Astrocyte of the spinal cord (primary cell): ENCODE data around the gene LMBR1.
A peak's percentile ranks its signal among the peaks of the same experiment; 100 is the strongest.
"Not testable (repeated sequence)": the region's sequence is repeated elsewhere in the genome, so short reads cannot be mapped to it uniquely, and the experiment has no call there.

Source experiments
- DNase-seq: peaks from one replicate; pipeline ENCODE4 v3.0.0; 2011; ENCODE audit warnings: low read depth, low spot score
- H3K4me3 ChIP-seq: 2 replicates; pipeline ENCODE4 v1.5.1; 2011; ENCODE audit warnings: low read depth, mild to moderate bottlenecking, low read length, moderate library complexity
- in situ Hi-C: cut with HindIII; loops from 2 replicates; pipeline ENCODE4 v1.10.0; 2017; ENCODE audit warnings: low sequenced_read_pairs
- TF ChIP-seq, protein P1 (sequence below): IDR thresholded peaks from 2 replicates; pipeline ENCODE4 v1.5.1; 2012; ENCODE audit warnings: low read depth, mild to moderate bottlenecking, low read length, inconsistent platforms

The LMBR1 gene

GRCh38 chr7:156818133-156818532, 74.8 kb downstream of the LMBR1 start:
- no peak overlapping the region for H3K4me3 ChIP-seq
- TF ChIP-seq, protein P1, sequence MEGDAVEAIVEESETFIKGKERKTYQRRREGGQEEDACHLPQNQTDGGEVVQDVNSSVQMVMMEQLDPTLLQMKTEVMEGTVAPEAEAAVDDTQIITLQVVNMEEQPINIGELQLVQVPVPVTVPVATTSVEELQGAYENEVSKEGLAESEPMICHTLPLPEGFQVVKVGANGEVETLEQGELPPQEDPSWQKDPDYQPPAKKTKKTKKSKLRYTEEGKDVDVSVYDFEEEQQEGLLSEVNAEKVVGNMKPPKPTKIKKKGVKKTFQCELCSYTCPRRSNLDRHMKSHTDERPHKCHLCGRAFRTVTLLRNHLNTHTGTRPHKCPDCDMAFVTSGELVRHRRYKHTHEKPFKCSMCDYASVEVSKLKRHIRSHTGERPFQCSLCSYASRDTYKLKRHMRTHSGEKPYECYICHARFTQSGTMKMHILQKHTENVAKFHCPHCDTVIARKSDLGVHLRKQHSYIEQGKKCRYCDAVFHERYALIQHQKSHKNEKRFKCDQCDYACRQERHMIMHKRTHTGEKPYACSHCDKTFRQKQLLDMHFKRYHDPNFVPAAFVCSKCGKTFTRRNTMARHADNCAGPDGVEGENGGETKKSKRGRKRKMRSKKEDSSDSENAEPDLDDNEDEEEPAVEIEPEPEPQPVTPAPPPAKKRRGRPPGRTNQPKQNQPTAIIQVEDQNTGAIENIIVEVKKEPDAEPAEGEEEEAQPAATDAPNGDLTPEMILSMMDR = no peak
- DNase-seq = no peak
- in situ Hi-C loops = no loop called here

DNA sequence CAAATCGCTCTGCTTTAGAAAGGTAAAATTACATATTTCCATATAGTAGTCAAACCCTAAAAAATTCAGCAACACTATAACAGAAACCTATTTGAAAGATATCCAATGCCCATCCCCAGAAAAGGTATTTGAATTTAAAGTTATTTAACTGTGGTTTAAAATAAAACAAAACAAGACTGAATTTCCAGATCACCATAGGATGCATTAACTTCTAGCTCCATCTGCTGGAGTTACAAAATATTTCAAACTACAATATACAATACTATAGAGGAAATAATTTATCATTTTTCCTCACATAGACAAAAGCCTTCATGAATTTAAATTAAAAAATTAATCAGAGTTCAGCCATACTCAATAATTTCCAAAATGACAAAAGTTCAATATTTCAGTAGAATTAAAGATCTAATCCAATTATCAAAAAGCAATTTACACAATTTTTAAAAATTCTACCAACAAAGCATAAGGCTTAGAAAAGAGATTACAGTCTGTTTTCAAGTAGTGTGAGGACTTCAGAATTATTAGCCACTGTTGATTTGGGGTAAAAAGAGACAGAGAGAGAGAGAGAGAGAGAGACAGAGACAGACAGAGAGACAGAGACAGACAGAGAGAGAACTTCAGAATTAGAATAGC, 75.9 kb downstream of the LMBR1 start:
- TF ChIP-seq, protein P1 = peak; percentile 31
- DNase-seq = peak; percentile 30
- H3K4me3 ChIP-seq = no peak overlapping the region
- in situ Hi-C loops = no loop called here

- TF ChIP-seq, protein P1 = no peak
- no peak overlapping the region for H3K4me3 ChIP-seq
- no peak for DNase-seq
- in situ Hi-C loops = no loop called here
Measured at GRCh38 chr7:156811706-156812105, 81.3 kb downstream of the LMBR1 start.

GRCh38 chr7:156803656-156804055, 89.3 kb downstream of the LMBR1 start:
- in situ Hi-C loops, DNase-seq, H3K4me3 ChIP-seq: not testable (repeated sequence)

DNA sequence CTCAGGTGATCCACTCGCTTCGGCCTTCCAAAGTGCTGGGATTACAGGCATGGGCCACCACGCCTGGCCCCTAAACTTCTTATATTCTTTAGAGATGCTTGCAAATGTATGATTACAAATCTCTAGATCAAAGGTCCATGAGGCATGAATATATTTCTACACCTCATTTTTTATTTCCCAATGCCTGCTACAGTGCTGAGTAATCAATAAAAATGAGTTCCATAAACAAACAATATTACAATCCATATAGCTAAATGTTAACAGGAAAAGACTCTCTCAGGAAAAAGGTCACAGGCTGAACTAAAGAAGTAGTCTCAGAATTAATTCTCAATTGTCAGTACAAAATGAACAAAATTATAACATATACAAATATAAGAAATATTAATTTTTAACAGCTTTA, 90.8 kb downstream of the LMBR1 start:
- TF ChIP-seq, protein P1 = no peak
- in situ Hi-C loops = no loop called here
- no peak overlapping the region for H3K4me3 ChIP-seq
- no peak for DNase-seq

GRCh38 chr7:156795415-156795814, 97.6 kb downstream of the LMBR1 start:
- in situ Hi-C loops = no loop called here
- H3K4me3 ChIP-seq = no peak overlapping the region
- TF ChIP-seq, protein P1 = no peak
- DNase-seq = no peak

GRCh38 chr7:156793334-156793733, 99.6 kb downstream of the LMBR1 start:
- no peak for DNase-seq
- H3K4me3 ChIP-seq = no peak overlapping the region
- in situ Hi-C loops = no loop called here
- TF ChIP-seq, protein P1 = no peak
